Glutamatergic neuron (in vitro differentiated cells): Measurements from ENCODE around the gene MRGPRF. TPM values are rescaled to one million over a fixed set of nuclear protein-coding genes. Genes with fewer than 3 reads are reported as not detected.

ENCODE experiments used
- DNase-seq: peaks from one replicate; pipeline ENCODE4 v3.0.0; 2022
- H3K27ac Mint-ChIP-seq: one replicate; pipeline ENCODE4 v1.8.0; 2020; ENCODE audit warnings: mild to moderate bottlenecking, mixed read lengths, inconsistent platforms; ENCODE audit not compliant: unreplicated experiment
- H3K27me3 Mint-ChIP-seq: one replicate; pipeline ENCODE4 v1.8.0; 2020; ENCODE audit warnings: mild to moderate bottlenecking, moderate library complexity, mixed read lengths, inconsistent platforms; ENCODE audit not compliant: unreplicated experiment
- H3K36me3 Mint-ChIP-seq: one replicate; pipeline ENCODE4 v1.8.0; 2020; ENCODE audit warnings: mild to moderate bottlenecking, mixed read lengths, inconsistent platforms; ENCODE audit not compliant: unreplicated experiment
- H3K4me1 Mint-ChIP-seq: one replicate; pipeline ENCODE4 v1.8.0; 2020; ENCODE audit warnings: mild to moderate bottlenecking, low read depth, mixed read lengths, inconsistent platforms; ENCODE audit not compliant: unreplicated experiment
- H3K4me3 Mint-ChIP-seq: one replicate; pipeline ENCODE4 v1.8.0; 2020; ENCODE audit warnings: mild to moderate bottlenecking, mixed read lengths, inconsistent platforms; ENCODE audit not compliant: unreplicated experiment
- H3K9me3 Mint-ChIP-seq: one replicate; pipeline ENCODE4 v1.8.0; 2020; ENCODE audit warnings: mild to moderate bottlenecking, moderate library complexity, mixed read lengths, inconsistent platforms; ENCODE audit not compliant: unreplicated experiment
- CTCF ChIP-seq: fragments of 200-600 bp; sonication (generic); IDR thresholded peaks from one replicate; pipeline ENCODE4 v1.5.0; 2021; ENCODE audit not compliant: partially characterized antibody, unreplicated experiment
- total RNA-seq: library from RNA; stranded (reverse); fragmentation: NEBNext Ultra II Directional; extraction: Animal tissue kit (Norgen Biotek cat#: 25700); gene quantifications from one replicate; pipeline ENCODE4 v1.2.1, GENCODE V29; 2021; ENCODE audit not compliant: unreplicated experiment

Gene MRGPRF
- total RNA-seq, 1 donor from 2014 or later: 1.0 TPM

- peaks cover 12% of the 10 kb centered on the region for H3K36me3 Mint-ChIP-seq
- peak; percentile 10 for DNase-seq
These were observed 51.8 kb downstream of the MRGPRF start for GRCh38 chr11:68961245-68961644.

GRCh38 chr11:68960294-68961071 lies 52.6 kb downstream of the MRGPRF start:
- no peak for TF ChIP-seq CTCF
- Mint-ChIP-seq H3K4me1 (peaks cover 5% of the 10 kb centered on the region), H3K9me3 (peaks cover 11% of the 10 kb centered on the region), H3K27me3 (no peaks in the 10 kb centered on the region), H3K4me3 (no peak overlapping the region), H3K27ac (no peak overlapping the region), H3K36me3 (peaks cover 6% of the 10 kb centered on the region)
- DNase-seq: no peak

More at GRCh38 chr11:68961245-68961644, 51.8 kb downstream of the MRGPRF start:
- Mint-ChIP-seq H3K4me1 (peaks cover 5% of the 10 kb centered on the region), H3K27me3 (no peaks in the 10 kb centered on the region), H3K4me3 (no peak overlapping the region), H3K9me3 (peaks cover 11% of the 10 kb centered on the region), H3K27ac (no peak overlapping the region)
- no peak for TF ChIP-seq CTCF

GRCh38 chr11:68959465-68960293 lies 53.4 kb downstream of the MRGPRF start:
- H3K36me3 Mint-ChIP-seq: peaks cover 5% of the 10 kb centered on the region
- H3K9me3 Mint-ChIP-seq: peaks cover 11% of the 10 kb centered on the region
- H3K27ac Mint-ChIP-seq: no peak overlapping the region
- TF ChIP-seq CTCF: no peak
- peak; percentile 51 for DNase-seq
- H3K4me3 Mint-ChIP-seq: no peak overlapping the region
- peaks cover 8% of the 10 kb centered on the region for H3K4me1 Mint-ChIP-seq
- H3K27me3 Mint-ChIP-seq: no peaks in the 10 kb centered on the region

- no peak overlapping the region for H3K27ac Mint-ChIP-seq
- H3K4me1 Mint-ChIP-seq: peaks cover 8% of the 10 kb centered on the region
- no peaks in the 10 kb centered on the region for H3K36me3 Mint-ChIP-seq
- DNase-seq: no peak
- TF ChIP-seq CTCF: no peak
- H3K4me3 Mint-ChIP-seq: no peak overlapping the region
- H3K27me3 Mint-ChIP-seq: no peaks in the 10 kb centered on the region
- H3K9me3 Mint-ChIP-seq: peaks cover 8% of the 10 kb centered on the region
These were observed 54.8 kb downstream of the MRGPRF start for GRCh38 chr11:68958211-68958610.
